Osteoblast (primary cell): Measurements from ENCODE around the gene STUB1. TPM values are rescaled to one million over a fixed set of nuclear protein-coding genes. Genes with fewer than 3 reads are reported as not detected.

Experiments
- DNase-seq: peaks from one replicate; pipeline ENCODE4 v3.0.0; 2011; ENCODE audit warnings: low spot score, mixed read lengths; ENCODE audit not compliant: insufficient read length; ENCODE audit errors: missing footprints
- H2AFZ ChIP-seq: 2 replicates; pipeline ENCODE4 v1.6.0; 2011; ENCODE audit warnings: mild to moderate bottlenecking, low read length
- H3K27ac ChIP-seq: 2 replicates; pipeline ENCODE4 v1.5.1; 2011; ENCODE audit warnings: mild to moderate bottlenecking, low read depth, low read length, moderate library complexity
- H3K27me3 ChIP-seq: 2 replicates; pipeline ENCODE4 v1.6.0; 2012; ENCODE audit warnings: mild to moderate bottlenecking, control low read depth, inconsistent platforms, low read length, moderate library complexity; ENCODE audit not compliant: insufficient read depth
- H3K36me3 ChIP-seq: 2 replicates; pipeline ENCODE4 v1.5.1; 2011; ENCODE audit warnings: mild to moderate bottlenecking, low read length, control low read depth, moderate library complexity; ENCODE audit not compliant: insufficient read depth
- H3K4me1 ChIP-seq: 2 replicates; pipeline ENCODE4 v1.5.1; 2011; ENCODE audit warnings: mild to moderate bottlenecking, low read length, control low read depth, moderate library complexity; ENCODE audit not compliant: insufficient read depth
- H3K4me2 ChIP-seq: 2 replicates; pipeline ENCODE4 v1.6.0; 2011; ENCODE audit warnings: mild to moderate bottlenecking, low read length; ENCODE audit not compliant: insufficient read depth
- H3K4me3 ChIP-seq: fragments of 200-600 bp; sonication (generic); 3 replicates; pipeline ENCODE4 v1.5.1; 2012; ENCODE audit warnings: mild to moderate bottlenecking, low read length, inconsistent platforms; ENCODE audit not compliant: insufficient read depth
- H3K79me2 ChIP-seq: 2 replicates; pipeline ENCODE4 v1.6.0; 2012; ENCODE audit warnings: mild to moderate bottlenecking, low read length, control low read depth, inconsistent platforms; ENCODE audit not compliant: insufficient read depth
- H3K9me3 ChIP-seq: 2 replicates; pipeline ENCODE4 v1.5.1; 2011; ENCODE audit warnings: low read depth, low read length, control low read depth
- H4K20me1 ChIP-seq: 2 replicates; pipeline ENCODE4 v1.6.0; 2012; ENCODE audit warnings: mild to moderate bottlenecking, low read length, control low read depth; ENCODE audit not compliant: insufficient read depth
- total RNA-seq: library from RNA; depleted of rRNA; stranded (reverse); fragments of >200 nt; gene quantifications from 2 replicates; pipeline ENCODE4 v1.2.3, GENCODE V29; 2012
- TF ChIP-seq, protein P1 (sequence below): IDR thresholded peaks from 2 replicates; pipeline ENCODE4 v1.5.1; 2011; ENCODE audit warnings: mild to moderate bottlenecking, low read depth, low read length, moderate library complexity; ENCODE audit errors: extremely low read depth

Gene STUB1
- total RNA-seq, 1 donor = 102 TPM

DNA sequence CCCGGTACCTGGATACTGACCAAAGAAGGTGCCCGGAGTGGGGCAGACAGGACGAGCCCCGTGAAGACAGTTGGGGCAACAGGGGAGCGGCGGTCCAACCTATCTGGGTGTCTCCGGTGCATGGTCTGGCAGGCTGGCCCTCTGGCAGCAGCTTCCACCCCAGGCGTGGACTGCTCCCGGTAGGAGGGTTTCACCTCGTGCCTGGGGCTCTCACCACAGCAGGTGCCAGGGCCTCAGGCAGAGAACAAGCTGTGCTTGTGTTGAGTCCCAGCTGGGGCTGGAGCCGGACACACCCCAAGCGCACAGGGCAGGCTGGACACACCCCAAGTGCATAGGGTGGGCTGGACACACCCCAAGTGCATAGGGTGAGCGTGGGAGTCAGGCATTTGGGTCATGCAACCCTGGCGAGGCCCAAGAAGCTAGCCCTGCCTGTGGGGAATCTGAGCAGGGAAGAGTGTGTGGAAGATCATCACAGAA lies 26.9 kb downstream of the STUB1 start:
- Histone ChIP-seq H3K36me3 (no peaks in the 10 kb centered on the region), H3K4me1 (peaks cover 6% of the 10 kb centered on the region), H3K27me3 (peaks cover 64% of the 10 kb centered on the region), H3K79me2 (no peaks in the 10 kb centered on the region), H3K9me3 (no peaks in the 10 kb centered on the region), H3K4me3 (no peak overlapping the region), H2AFZ (no peak overlapping the region), H3K27ac (no peak overlapping the region), H3K4me2 (no peak overlapping the region), H4K20me1 (peaks cover 14% of the 10 kb centered on the region)
- TF ChIP-seq, protein P1, sequence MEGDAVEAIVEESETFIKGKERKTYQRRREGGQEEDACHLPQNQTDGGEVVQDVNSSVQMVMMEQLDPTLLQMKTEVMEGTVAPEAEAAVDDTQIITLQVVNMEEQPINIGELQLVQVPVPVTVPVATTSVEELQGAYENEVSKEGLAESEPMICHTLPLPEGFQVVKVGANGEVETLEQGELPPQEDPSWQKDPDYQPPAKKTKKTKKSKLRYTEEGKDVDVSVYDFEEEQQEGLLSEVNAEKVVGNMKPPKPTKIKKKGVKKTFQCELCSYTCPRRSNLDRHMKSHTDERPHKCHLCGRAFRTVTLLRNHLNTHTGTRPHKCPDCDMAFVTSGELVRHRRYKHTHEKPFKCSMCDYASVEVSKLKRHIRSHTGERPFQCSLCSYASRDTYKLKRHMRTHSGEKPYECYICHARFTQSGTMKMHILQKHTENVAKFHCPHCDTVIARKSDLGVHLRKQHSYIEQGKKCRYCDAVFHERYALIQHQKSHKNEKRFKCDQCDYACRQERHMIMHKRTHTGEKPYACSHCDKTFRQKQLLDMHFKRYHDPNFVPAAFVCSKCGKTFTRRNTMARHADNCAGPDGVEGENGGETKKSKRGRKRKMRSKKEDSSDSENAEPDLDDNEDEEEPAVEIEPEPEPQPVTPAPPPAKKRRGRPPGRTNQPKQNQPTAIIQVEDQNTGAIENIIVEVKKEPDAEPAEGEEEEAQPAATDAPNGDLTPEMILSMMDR = no peak
- no peak for DNase-seq

DNA sequence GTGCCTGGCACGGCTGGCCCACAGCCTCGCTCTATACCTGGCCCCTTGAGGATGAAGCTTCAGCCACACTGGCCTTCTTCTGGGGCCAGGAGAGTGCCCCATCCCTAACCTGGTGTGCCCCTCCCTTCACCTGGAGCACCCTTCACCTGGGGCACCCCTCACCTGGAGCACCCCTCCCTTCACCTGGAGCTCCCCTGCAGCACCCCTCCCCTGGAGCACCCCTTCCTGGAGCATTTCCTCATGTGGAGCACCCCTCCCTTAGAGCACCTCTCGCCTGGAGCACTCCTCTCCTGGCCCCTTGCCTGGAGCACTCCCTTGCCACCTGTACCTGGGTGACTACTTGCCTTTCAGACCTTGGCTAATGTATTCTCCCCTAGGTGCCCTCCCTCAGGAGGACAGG lies 27.8 kb downstream of the STUB1 start:
- no peaks in the 10 kb centered on the region for H3K36me3 ChIP-seq
- DNase-seq = no peak
- H3K4me2 ChIP-seq = no peak overlapping the region
- no peaks in the 10 kb centered on the region for H3K9me3 ChIP-seq
- H3K4me1 ChIP-seq = peaks cover 6% of the 10 kb centered on the region
- H3K79me2 ChIP-seq = no peaks in the 10 kb centered on the region
- TF ChIP-seq, protein P1 = no peak
- no peak overlapping the region for H2AFZ ChIP-seq
- peaks cover 56% of the 10 kb centered on the region for H3K27me3 ChIP-seq
- H3K27ac ChIP-seq = no peak overlapping the region
- no peak overlapping the region for H3K4me3 ChIP-seq
- peaks cover 9% of the 10 kb centered on the region for H4K20me1 ChIP-seq

DNA sequence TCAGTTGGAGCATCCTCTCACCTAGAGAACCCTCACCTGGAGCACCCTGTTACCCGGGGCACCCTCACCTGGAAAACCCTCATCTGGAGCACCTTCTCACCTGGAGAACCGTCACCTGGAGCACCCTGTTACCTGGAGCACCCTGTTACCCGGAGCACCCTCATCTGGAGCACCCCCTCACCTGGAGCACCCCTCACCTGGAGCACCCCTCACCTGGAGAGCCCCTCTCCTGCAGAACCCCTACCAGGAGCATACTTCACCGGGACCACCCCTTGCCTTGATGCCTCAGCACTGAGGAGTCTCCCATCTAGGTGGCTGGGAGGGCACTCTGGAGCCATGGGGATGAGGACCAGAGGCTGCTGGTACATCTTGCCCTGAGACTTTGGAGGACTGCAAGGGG lies 28.7 kb downstream of the STUB1 start:
- Histone ChIP-seq H3K9me3 (no peaks in the 10 kb centered on the region), H3K4me3 (no peak overlapping the region), H3K36me3 (no peaks in the 10 kb centered on the region), H3K27me3 (peaks cover 47% of the 10 kb centered on the region), H3K27ac (no peak overlapping the region), H3K4me1 (peaks cover 6% of the 10 kb centered on the region), H3K4me2 (no peak overlapping the region), H2AFZ (no peak overlapping the region), H4K20me1 (peaks cover 7% of the 10 kb centered on the region), H3K79me2 (no peaks in the 10 kb centered on the region)
- TF ChIP-seq, protein P1 = no peak
- DNase-seq = no peak

DNA sequence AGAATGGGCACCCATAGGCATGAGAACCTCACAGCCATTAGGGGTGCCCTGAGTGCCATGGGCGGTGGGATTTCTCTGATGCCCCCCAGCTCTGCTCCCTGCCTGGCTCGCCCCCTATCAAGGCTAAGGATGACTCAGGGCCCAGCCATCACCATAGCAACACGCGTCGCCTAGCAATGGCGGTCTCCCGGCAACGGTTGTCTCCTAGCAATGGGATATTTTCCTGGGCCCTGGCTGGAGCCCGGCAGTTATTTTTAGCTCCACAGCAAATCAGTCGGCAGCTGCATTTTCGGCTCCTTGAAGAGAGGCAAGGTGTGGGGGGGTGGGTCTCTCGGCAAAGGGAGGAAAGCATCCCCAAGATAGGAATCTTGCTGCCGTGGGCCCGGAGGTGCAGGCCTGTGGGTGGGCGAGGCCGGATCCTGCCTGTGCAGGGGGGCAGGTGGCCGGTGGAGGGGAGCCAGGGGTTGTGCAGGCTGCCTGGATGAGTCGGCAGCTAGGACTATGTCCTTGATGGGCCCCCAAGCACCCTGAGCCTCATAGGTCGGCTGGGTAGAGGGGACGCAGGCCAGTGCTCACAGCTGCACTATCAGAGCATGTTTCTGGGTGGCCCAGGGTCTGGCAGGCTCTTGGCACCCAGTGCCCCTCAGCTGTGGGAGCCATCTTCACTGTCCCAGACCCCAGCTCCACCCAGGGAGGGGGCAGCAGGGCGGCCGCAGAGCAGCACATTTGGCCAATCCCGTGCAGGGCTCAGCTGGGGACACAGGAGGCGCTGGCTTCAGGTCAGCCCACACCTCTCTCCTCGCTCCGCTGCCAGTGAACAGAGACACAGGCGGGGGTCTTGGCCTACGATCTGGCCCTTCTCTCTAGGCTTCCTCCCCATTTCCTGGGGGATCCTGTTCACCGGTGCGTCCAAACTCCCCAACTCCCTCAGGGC lies 29.6 kb downstream of the STUB1 start:
- H3K36me3 ChIP-seq = no peaks in the 10 kb centered on the region
- TF ChIP-seq, protein P1 = no peak
- no peaks in the 10 kb centered on the region for H3K9me3 ChIP-seq
- H3K4me2 ChIP-seq = no peak overlapping the region
- peak; percentile 100 for DNase-seq
- no peaks in the 10 kb centered on the region for H3K79me2 ChIP-seq
- H2AFZ ChIP-seq = no peak overlapping the region
- H3K27me3 ChIP-seq = peaks cover 39% of the 10 kb centered on the region
- peak overlapping the region; percentile 39 for H3K4me3 ChIP-seq
- no peak overlapping the region for H3K27ac ChIP-seq
- H3K4me1 ChIP-seq = peaks cover 9% of the 10 kb centered on the region
- peaks cover 4% of the 10 kb centered on the region for H4K20me1 ChIP-seq
